NCI-H82 treated with DMSO at 0.1 percent for 48 hours (cell line): Measurements from ENCODE around the gene EIF4EBP2.

ENCODE experiments used
- DNase-seq: peaks from one replicate; lab custom pipeline; 2025; ENCODE audit not compliant: unreplicated experiment; lab: John Stamatoyannopoulos, UW

EIF4EBP2 gene

GRCh38 chr10:70432101-70432500, 28.2 kb downstream of the EIF4EBP2 start:
- DNase-seq, result no peak

GRCh38 chr10:70432561-70433263, 28.8 kb downstream of the EIF4EBP2 start:
- DNase-seq, result no peak

GRCh38 chr10:70433581-70434280, 29.8 kb downstream of the EIF4EBP2 start:
- no peak for DNase-seq

GRCh38 chr10:70435241-70436085, 31.5 kb downstream of the EIF4EBP2 start:
- no peak for DNase-seq

GRCh38 chr10:70437721-70438120, 33.8 kb downstream of the EIF4EBP2 start:
- DNase-seq, result no peak

- no peak for DNase-seq
Measured at GRCh38 chr10:70440296-70441160, 36.6 kb downstream of the EIF4EBP2 start.

GRCh38 chr10:70441161-70441894, 37.4 kb downstream of the EIF4EBP2 start, which contains the start of gene NODAL:
Gene NODAL (minus strand): TSS chr10:70441681. CDS start chr10:70441667, 14 bp downstream.
- no peak for DNase-seq

GRCh38 chr10:70441895-70442309, 38.0 kb downstream of the EIF4EBP2 start:
- no peak for DNase-seq

- DNase-seq, result no peak
Measured at GRCh38 chr10:70442332-70442988, 38.5 kb downstream of the EIF4EBP2 start.

- DNase-seq, result no peak
Measured at GRCh38 chr10:70444744-70445143, 40.8 kb downstream of the EIF4EBP2 start.

GRCh38 chr10:70445718-70446657, 42.0 kb downstream of the EIF4EBP2 start:
- DNase-seq, result no peak

- no peak for DNase-seq
Measured at GRCh38 chr10:70448236-70448635, 44.3 kb downstream of the EIF4EBP2 start.

- DNase-seq, result no peak
Measured at GRCh38 chr10:70455213-70455630, 51.3 kb downstream of the EIF4EBP2 start.

GRCh38 chr10:70456164-70456563, 52.2 kb downstream of the EIF4EBP2 start:
- no peak for DNase-seq

- DNase-seq, result no peak
Measured at GRCh38 chr10:70457759-70458305, 53.9 kb downstream of the EIF4EBP2 start.

GRCh38 chr10:70458329-70459060, 54.5 kb downstream of the EIF4EBP2 start:
- no peak for DNase-seq

GRCh38 chr10:70459061-70459773, 55.3 kb downstream of the EIF4EBP2 start:
- DNase-seq, result no peak
